Psoas muscle (tissue), 8 donors: ENCODE measurements around the gene NBEA. TPM values are rescaled to one million over a fixed set of nuclear protein-coding genes. Genes with fewer than 3 reads are reported as not detected.

Experiments used
- ATAC-seq, 4 donors: fragments of 200-7000 bp; cut with Tn5 transposase; one replicate each; pipeline ENCODE4 v1.9.1; 2020; ENCODE audit warnings: moderate library complexity in 3 of 4, mild to moderate bottlenecking in 2 of 4
- DNase-seq, 2 donors: peaks; one replicate each; pipeline ENCODE4 v3.0.0-alpha.2; 2020
- H3K27ac ChIP-seq: fragments of 200-600 bp; one replicate; pipeline ENCODE4 v1.8.0; 2022
- H3K27me3 ChIP-seq, 3 donors: fragments of 200-600 bp in 1 of 3; one replicate each; pipeline versions ENCODE4 v1.6.1 to v1.8.0; 2013 to 2022; ENCODE audit warnings: low read length in 2 of 3, mild to moderate bottlenecking in 2 of 3, moderate library complexity in 1 of 3; ENCODE audit not compliant: insufficient read depth in 3 of 3
- H3K36me3 ChIP-seq, 2 donors: fragments of 200-600 bp in 1 of 2; one replicate each; pipeline versions ENCODE4 v1.6.1 to v1.8.0; 2013 to 2022; ENCODE audit warnings: low read depth in 1 of 2, mild to moderate bottlenecking in 1 of 2, moderate library complexity in 1 of 2; ENCODE audit not compliant: insufficient read depth in 1 of 2
- H3K4me1 ChIP-seq: fragments of 200-600 bp; one replicate; pipeline ENCODE4 v1.8.0; 2022
- H3K4me3 ChIP-seq: fragments of 200-600 bp; one replicate; pipeline ENCODE4 v1.8.0; 2022; ENCODE audit warnings: mild to moderate bottlenecking
- H3K9me3 ChIP-seq: fragments of 200-600 bp; one replicate; pipeline ENCODE4 v1.8.0; 2022
- WGBS, 3 donors: extraction: QIAGEN DNeasy Blood & Tissue Kit; methylation state at CpG; one replicate each; pipeline versions ENCODE4 v1.1.6 to v1.1.7; 2013; 5-methylcytosine and 5-hydroxymethylcytosine counted together
- intact Hi-C, 2 donors: fragments of 100-400 bp; cut with DNase I; formaldehyde crosslinking; loops; one replicate each; pipeline versions ENCODE4 v1.11.0 to v1.14.2; 2022
- polyA plus RNA-seq, 3 donors: library from polyadenylated mRNA; stranded (reverse); fragments of 200-250 nt; gene quantifications; one replicate each; pipeline ENCODE4 v1.2.3, GENCODE V29; 2013
- total RNA-seq, 4 donors: library from RNA; stranded (reverse); fragmentation: NEBNext Ultra II Directional in 2 of 4; extraction: Animal tissue kit (Norgen Biotek cat#: 25700) in 2 of 4; gene quantifications; one replicate each; pipeline versions ENCODE4 v1.2.1 to v1.2.4, GENCODE V29; 2021 to 2023
- TF ChIP-seq, protein P1 (sequence below): fragments of 200-600 bp; IDR thresholded peaks from one replicate; pipeline ENCODE4 v1.8.0; 2022; ENCODE audit warnings: antibody characterized with exemption
- donor health status: healthy with polysubstance abuse.
- donor health status: DM: no; HTN: no; CAD: no; lungs with moderate emphysema.
- donor health status: Bipolar disorder and iron deficiency.
- donor health status: healthy.
- donor health status: DM: yes; HTN: yes; CAD: no.
- donor health status: DM: no; HTN: no; CAD: no.
- donor health status: DM: no; HTN: no; CAD: no.
- donor health status: DM: yes; HTN: yes; CAD: no.

Gene NBEA
- total and polyA plus RNA-seq, 7 donors = 0.99 to 5.3 (median 1.5) TPM

DNA sequence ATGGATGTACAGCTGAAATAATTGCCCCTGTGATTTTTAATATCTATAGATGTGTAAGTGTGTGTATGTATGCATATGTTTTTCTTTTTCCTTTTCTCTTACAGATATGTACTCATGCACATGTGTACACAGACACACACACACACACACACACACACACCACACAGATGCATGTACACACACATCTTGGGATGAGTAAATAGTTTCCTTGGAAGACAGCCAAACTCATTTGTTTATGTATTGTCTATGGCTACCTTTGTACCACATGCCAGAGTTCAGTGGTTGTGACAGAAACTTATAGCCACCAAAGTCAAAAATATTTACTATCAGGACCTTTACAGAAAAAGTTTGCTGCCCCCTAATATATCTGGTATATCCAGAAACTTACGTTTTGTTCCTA, 341.8 kb downstream of the NBEA start:
- intact Hi-C loops = no loop called here
- no peaks in the 10 kb centered on the region for H3K9me3 ChIP-seq

DNA sequence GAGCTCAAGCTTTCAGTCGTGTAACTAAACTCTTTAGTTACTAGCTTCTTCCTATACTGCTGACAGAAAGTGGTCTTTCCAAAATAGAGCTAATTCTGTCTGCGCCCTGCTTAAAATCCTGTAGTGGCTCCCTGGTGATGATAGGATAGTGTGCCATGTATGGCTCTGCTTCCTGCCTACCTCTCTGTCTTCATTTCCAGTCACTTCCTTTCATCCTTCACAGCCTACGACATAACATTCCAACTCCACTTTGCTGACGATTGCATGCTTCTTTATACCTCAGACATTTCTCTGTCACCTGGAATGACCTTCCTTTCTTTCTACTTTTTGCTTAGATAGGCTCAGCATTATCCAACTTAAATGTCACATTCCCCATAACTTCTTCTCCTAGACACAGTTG, 343.6 kb downstream of the NBEA start:
- no peak for ATAC-seq

More for the DNA sequence above, 341.8 kb downstream of the NBEA start:
- no peaks in the 10 kb centered on the region for H3K36me3 ChIP-seq
- DNase-seq (no peak), ATAC-seq (no peak)
- no peak overlapping the region for H3K4me3 ChIP-seq
- H3K4me1 ChIP-seq = peaks cover 4% of the 10 kb centered on the region
- H3K27ac ChIP-seq = no peak overlapping the region
- WGBS, 3 donors = 89 to 90% (median 90%) methylated on average over 1 of the region's 1 CpG
- TF ChIP-seq, protein P1, sequence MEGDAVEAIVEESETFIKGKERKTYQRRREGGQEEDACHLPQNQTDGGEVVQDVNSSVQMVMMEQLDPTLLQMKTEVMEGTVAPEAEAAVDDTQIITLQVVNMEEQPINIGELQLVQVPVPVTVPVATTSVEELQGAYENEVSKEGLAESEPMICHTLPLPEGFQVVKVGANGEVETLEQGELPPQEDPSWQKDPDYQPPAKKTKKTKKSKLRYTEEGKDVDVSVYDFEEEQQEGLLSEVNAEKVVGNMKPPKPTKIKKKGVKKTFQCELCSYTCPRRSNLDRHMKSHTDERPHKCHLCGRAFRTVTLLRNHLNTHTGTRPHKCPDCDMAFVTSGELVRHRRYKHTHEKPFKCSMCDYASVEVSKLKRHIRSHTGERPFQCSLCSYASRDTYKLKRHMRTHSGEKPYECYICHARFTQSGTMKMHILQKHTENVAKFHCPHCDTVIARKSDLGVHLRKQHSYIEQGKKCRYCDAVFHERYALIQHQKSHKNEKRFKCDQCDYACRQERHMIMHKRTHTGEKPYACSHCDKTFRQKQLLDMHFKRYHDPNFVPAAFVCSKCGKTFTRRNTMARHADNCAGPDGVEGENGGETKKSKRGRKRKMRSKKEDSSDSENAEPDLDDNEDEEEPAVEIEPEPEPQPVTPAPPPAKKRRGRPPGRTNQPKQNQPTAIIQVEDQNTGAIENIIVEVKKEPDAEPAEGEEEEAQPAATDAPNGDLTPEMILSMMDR = no peak
- no peaks in the 10 kb centered on the region for H3K27me3 ChIP-seq

DNA sequence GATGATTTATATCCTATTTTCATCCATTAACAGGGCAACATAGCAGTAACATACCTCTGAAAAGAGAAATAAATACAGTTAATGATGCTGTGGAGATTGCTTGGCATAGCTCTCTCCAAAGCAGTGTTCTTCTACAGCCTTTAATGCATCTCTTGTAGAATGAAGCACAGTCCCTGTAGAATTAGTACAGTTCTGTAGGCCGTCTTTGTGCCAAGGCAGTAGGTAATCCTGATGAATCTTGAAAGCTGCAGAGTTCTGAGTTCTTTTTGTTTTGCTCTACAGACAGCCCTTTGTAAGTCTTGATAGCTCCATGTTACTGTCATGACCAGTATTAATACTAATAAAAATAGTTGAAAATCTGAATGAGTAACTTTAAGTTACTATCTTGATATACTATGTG, 350.3 kb downstream of the NBEA start:
- H3K27ac ChIP-seq = no peak overlapping the region
- H3K36me3 ChIP-seq = no peaks in the 10 kb centered on the region
- no peak for ATAC-seq
- intact Hi-C loops = no loop called here
- TF ChIP-seq, protein P1 = no peak
- H3K9me3 ChIP-seq = no peaks in the 10 kb centered on the region
- no peak for DNase-seq
- H3K4me1 ChIP-seq = no peaks in the 10 kb centered on the region
- WGBS, 3 donors = 75 to 83% (median 79%) methylated on average over 1 of the region's 1 CpG
- no peak overlapping the region for H3K4me3 ChIP-seq
- H3K27me3 ChIP-seq = no peaks in the 10 kb centered on the region

More for the DNA sequence above, 343.6 kb downstream of the NBEA start:
- no peaks in the 10 kb centered on the region for H3K36me3 ChIP-seq
- no peaks in the 10 kb centered on the region for H3K4me1 ChIP-seq
- H3K4me3 ChIP-seq = no peak overlapping the region
- H3K27ac ChIP-seq = no peak overlapping the region
- no peak for DNase-seq
- TF ChIP-seq, protein P1 = no peak
- WGBS, 3 donors = 59 to 74% (median 73%) methylated on average over 4 of the region's 4 CpGs
- no peaks in the 10 kb centered on the region for H3K27me3 ChIP-seq
- no peaks in the 10 kb centered on the region for H3K9me3 ChIP-seq
- intact Hi-C loops = no loop called here

DNA sequence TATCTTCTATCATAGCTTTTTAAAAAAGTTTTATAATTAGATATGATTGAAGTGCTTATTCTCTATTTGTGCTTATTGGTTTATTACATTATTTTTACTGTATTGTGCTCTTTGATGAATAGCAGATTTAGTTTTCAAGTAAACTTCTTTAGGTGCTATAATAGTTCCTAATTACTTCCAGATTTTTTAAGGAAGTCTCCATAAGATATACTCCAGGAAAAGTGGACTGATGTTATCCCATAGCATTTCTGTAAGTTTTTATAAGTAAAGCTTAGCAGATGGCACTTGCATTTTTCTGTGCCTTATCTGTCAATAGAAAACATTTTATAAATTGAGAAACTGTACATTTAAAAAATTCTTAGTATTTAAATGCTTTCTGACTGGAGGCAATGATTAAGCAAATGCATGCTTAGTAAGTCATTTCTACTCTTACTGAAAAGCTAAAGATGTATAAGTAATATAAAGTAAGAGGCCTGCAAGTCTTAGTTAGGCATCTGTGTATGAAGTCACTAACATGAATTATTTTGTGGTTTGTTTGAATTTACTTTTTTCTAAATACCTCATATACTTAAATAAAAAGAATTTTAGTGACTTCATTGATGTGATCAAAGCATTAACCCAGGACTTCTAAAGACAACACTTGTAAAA, 351.6 kb downstream of the NBEA start:
- Histone ChIP-seq H3K4me1 (no peaks in the 10 kb centered on the region), H3K4me3 (no peak overlapping the region), H3K9me3 (no peaks in the 10 kb centered on the region), H3K27ac (no peak overlapping the region), H3K36me3 (no peaks in the 10 kb centered on the region), H3K27me3 (no peaks in the 10 kb centered on the region)
- DNase-seq (no peak), ATAC-seq (no peak)
- TF ChIP-seq, protein P1 = no peak
- intact Hi-C loops = no loop called here

DNA sequence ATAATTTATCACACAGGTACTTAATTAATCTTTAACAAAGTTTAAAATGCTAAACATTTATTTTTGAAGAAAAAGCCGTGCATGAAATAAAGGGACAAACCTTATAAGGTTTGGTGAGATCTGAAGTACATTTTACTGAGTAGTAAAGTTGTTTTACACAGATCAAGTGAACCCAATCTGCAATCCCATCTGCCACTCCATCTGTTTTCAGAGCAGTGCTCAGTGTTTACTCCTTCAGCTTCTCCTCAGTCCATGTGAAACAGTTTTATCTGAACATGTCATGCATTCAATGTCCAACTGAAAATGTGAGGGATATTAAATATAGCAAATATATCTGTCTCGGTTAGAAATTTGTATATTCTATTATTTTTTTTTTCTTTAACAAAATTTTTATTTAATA, 367.6 kb downstream of the NBEA start:
- WGBS, 3 donors = 86 to 92% (median 91%) methylated on average over 2 of the region's 2 CpGs
- H3K36me3 ChIP-seq = no peaks in the 10 kb centered on the region
- no peak overlapping the region for H3K27ac ChIP-seq
- intact Hi-C loops = no loop called here
- H3K27me3 ChIP-seq = no peaks in the 10 kb centered on the region
- ATAC-seq = no peak
- H3K4me3 ChIP-seq = no peak overlapping the region
- TF ChIP-seq, protein P1 = no peak
- H3K9me3 ChIP-seq = no peaks in the 10 kb centered on the region
- no peaks in the 10 kb centered on the region for H3K4me1 ChIP-seq
- DNase-seq = no peak
